Hepatocyte (in vitro differentiated cells): ENCODE data around the gene PHF10. TPM values are rescaled to one million over a fixed set of nuclear protein-coding genes. Genes with fewer than 3 reads are reported as not detected.

Experiments
- DNase-seq: peaks from one replicate; pipeline ENCODE4 v3.0.0-alpha.2; 2016; ENCODE audit warnings: low spot score
- H2AFZ ChIP-seq: fragments of 200-600 bp; sonication (generic); 2 replicates; pipeline ENCODE4 v1.6.0; 2016; ENCODE audit warnings: antibody characterized with exemption, mild to moderate bottlenecking
- H3K27ac ChIP-seq: fragments of 200-600 bp; sonication (generic); 2 replicates; pipeline ENCODE4 v1.5.1; 2016; ENCODE audit warnings: mild to moderate bottlenecking
- H3K27me3 ChIP-seq: fragments of 200-600 bp; sonication (generic); 2 replicates; pipeline ENCODE4 v1.6.1; 2016
- H3K36me3 ChIP-seq: fragments of 200-600 bp; sonication (generic); replicated peaks from 2 replicates; pipeline ENCODE4 v1.5.1; 2016; ENCODE audit warnings: low read depth; ENCODE audit not compliant: insufficient read depth
- H3K4me1 ChIP-seq: fragments of 200-600 bp; sonication (generic); 2 replicates; pipeline ENCODE4 v1.5.1; 2016; ENCODE audit warnings: mild to moderate bottlenecking, moderate library complexity; ENCODE audit not compliant: insufficient read depth
- H3K4me2 ChIP-seq: fragments of 200-600 bp; sonication (generic); 2 replicates; pipeline ENCODE4 v1.6.0; 2016
- H3K4me3 ChIP-seq: fragments of 200-600 bp; sonication (generic); 2 replicates; pipeline ENCODE4 v1.5.1; 2016; ENCODE audit warnings: mild to moderate bottlenecking
- H3K79me2 ChIP-seq: fragments of 200-600 bp; sonication (generic); 2 replicates; pipeline ENCODE4 v1.6.0; 2017; ENCODE audit warnings: mild to moderate bottlenecking
- H3K9me2 ChIP-seq: fragments of 200-600 bp; sonication (generic); replicated peaks from 2 replicates; pipeline ENCODE4 v1.6.0; 2017; ENCODE audit warnings: mild to moderate bottlenecking; ENCODE audit not compliant: insufficient read depth
- H3K9me3 ChIP-seq: fragments of 200-600 bp; sonication (generic); 2 replicates; pipeline ENCODE4 v1.5.1; 2016; ENCODE audit warnings: low read depth, mild to moderate bottlenecking
- H4K20me1 ChIP-seq: fragments of 200-600 bp; sonication (generic); 2 replicates; pipeline ENCODE4 v1.6.0; 2016; ENCODE audit warnings: mild to moderate bottlenecking; ENCODE audit not compliant: insufficient read depth, poor library complexity, severe bottlenecking
- CTCF ChIP-seq: fragments of 200-600 bp; sonication (generic); IDR thresholded peaks from 2 replicates; pipeline ENCODE4 v1.5.1; 2016; ENCODE audit warnings: antibody characterized with exemption, mild to moderate bottlenecking; ENCODE audit not compliant: poor library complexity
- EZH2 ChIP-seq: fragments of 200-600 bp; sonication (generic); IDR thresholded peaks from 2 replicates; pipeline ENCODE4 v1.6.1; 2016; ENCODE audit warnings: antibody characterized with exemption, mild to moderate bottlenecking, borderline replicate concordance
- EZH2phosphoT487 ChIP-seq: fragments of 200-600 bp; sonication (generic); IDR thresholded peaks from one replicate; pipeline ENCODE4 v1.6.1; 2018; ENCODE audit warnings: antibody characterized with exemption, mild to moderate bottlenecking, low read depth, moderate library complexity; ENCODE audit not compliant: unreplicated experiment, severe bottlenecking
- WGBS: methylation state at CpG from one replicate; pipeline ENCODE4 v1.1.6; 2016; ENCODE audit warnings: low lambda C conversion rate; ENCODE audit errors: missing lambda C conversion rate; 5-methylcytosine and 5-hydroxymethylcytosine counted together
- polyA plus RNA-seq: library from polyadenylated mRNA; unstranded; fragments of >200 nt; fragmentation: Nextera tagmentation; extraction: Ambion mirVana; gene quantifications from 2 replicates; pipeline ENCODE4 v1.2.1, GENCODE V29; 2016
- total RNA-seq: library from RNA; depleted of rRNA; stranded (reverse); fragments of >200 nt; gene quantifications from 2 replicates; pipeline ENCODE4 v1.2.3, GENCODE V29; 2014

PHF10 gene
- total and polyA plus RNA-seq, 2 experiments from 2014 or later: 30.1 to 41.8 TPM

GRCh38 chr6:169714595-169714994 lies 9.7 kb downstream of the PHF10 start:
- Histone ChIP-seq H3K27ac (no peak overlapping the region), H3K79me2 (peaks cover 54% of the 10 kb centered on the region), H3K9me3 (no peaks in the 10 kb centered on the region), H3K27me3 (no peaks in the 10 kb centered on the region), H3K4me3 (no peak overlapping the region), H2AFZ (no peak overlapping the region), H3K4me1 (no peaks in the 10 kb centered on the region), H3K36me3 (no peaks in the 10 kb centered on the region), H3K9me2 (no peaks in the 10 kb centered on the region), H3K4me2 (no peak overlapping the region), H4K20me1 (peaks cover 17% of the 10 kb centered on the region)
- TF ChIP-seq EZH2phosphoT487: no peak
- no peak for TF ChIP-seq EZH2
- TF ChIP-seq CTCF: no peak
- DNase-seq: no peak
- 92% methylated on average over 9 of the region's 9 CpGs for WGBS

- no peak overlapping the region for H3K4me2 ChIP-seq
- no peaks in the 10 kb centered on the region for H3K27me3 ChIP-seq
- 93% methylated on average over 2 of the region's 2 CpGs for WGBS
- H3K27ac ChIP-seq: no peak overlapping the region
- H3K9me3 ChIP-seq: no peaks in the 10 kb centered on the region
- no peak overlapping the region for H2AFZ ChIP-seq
- H3K9me2 ChIP-seq: no peaks in the 10 kb centered on the region
- no peaks in the 10 kb centered on the region for H3K36me3 ChIP-seq
- TF ChIP-seq EZH2 (no peak), CTCF (no peak), EZH2phosphoT487 (no peak)
- peaks cover 49% of the 10 kb centered on the region for H3K79me2 ChIP-seq
- H3K4me3 ChIP-seq: no peak overlapping the region
- no peak for DNase-seq
- peaks cover 12% of the 10 kb centered on the region for H4K20me1 ChIP-seq
- H3K4me1 ChIP-seq: no peaks in the 10 kb centered on the region
These were observed 10.1 kb downstream of the PHF10 start for GRCh38 chr6:169714178-169714577.

GRCh38 chr6:169710009-169710408 lies 14.3 kb downstream of the PHF10 start:
- peaks cover 25% of the 10 kb centered on the region for H3K79me2 ChIP-seq
- H3K27ac ChIP-seq: no peak overlapping the region
- H3K4me1 ChIP-seq: no peaks in the 10 kb centered on the region
- no peak for DNase-seq
- H2AFZ ChIP-seq: no peak overlapping the region
- H3K9me3 ChIP-seq: no peaks in the 10 kb centered on the region
- H3K4me2 ChIP-seq: no peak overlapping the region
- no peaks in the 10 kb centered on the region for H3K27me3 ChIP-seq
- TF ChIP-seq EZH2 (no peak), CTCF (no peak), EZH2phosphoT487 (no peak)
- WGBS: 86% methylated on average over 3 of the region's 3 CpGs
- no peak overlapping the region for H3K4me3 ChIP-seq
- H3K36me3 ChIP-seq: no peaks in the 10 kb centered on the region
- peaks cover 5% of the 10 kb centered on the region for H4K20me1 ChIP-seq
- H3K9me2 ChIP-seq: no peaks in the 10 kb centered on the region

- Histone ChIP-seq H3K4me2 (no peak overlapping the region), H3K9me3 (no peaks in the 10 kb centered on the region), H3K27me3 (no peaks in the 10 kb centered on the region), H3K4me1 (peaks cover 5% of the 10 kb centered on the region), H2AFZ (no peak overlapping the region), H3K27ac (no peak overlapping the region), H3K79me2 (peaks cover 32% of the 10 kb centered on the region), H3K36me3 (no peaks in the 10 kb centered on the region), H3K9me2 (no peaks in the 10 kb centered on the region), H4K20me1 (peaks cover 5% of the 10 kb centered on the region), H3K4me3 (no peak overlapping the region)
- TF ChIP-seq CTCF (no peak), EZH2phosphoT487 (no peak), EZH2 (no peak)
- DNase-seq: no peak
These were observed 15.0 kb downstream of the PHF10 start for GRCh38 chr6:169709293-169709692.
